Cardiac ventricle fibroblast (primary cell): ENCODE results near the gene CLPX. TPM values are rescaled to one million over a fixed set of nuclear protein-coding genes. Genes with fewer than 3 reads are reported as not detected.

Experiments used
- total RNA-seq: library from RNA; depleted of rRNA; stranded (reverse); fragments of >200 nt; gene quantifications from 2 replicates; pipeline ENCODE4 v1.2.3, GENCODE V29; 2015

The CLPX gene
- 24.2 and 33.9 TPM in 2 replicates for total RNA-seq

GRCh38 chr15:65184868-65185717 is at the start of gene CLPX:
Gene CLPX, minus strand, starts transcription at chr15:65185342. Its CDS starts 189 bp downstream, at chr15:65185153.

GRCh38 chr15:65210770-65211481 is 25.8 kb upstream of the CLPX start, which contains the start of gene CILP:
Gene CILP, minus strand, starts transcription at chr15:65211473. Its CDS starts 1,718 bp downstream, at chr15:65209755.

GRCh38 chr15:65133548-65134200 is 51.5 kb downstream of the CLPX start, which contains the start of gene PDCD7:
Gene PDCD7, minus strand, starts transcription at chr15:65133808. Its CDS starts 27 bp downstream, at chr15:65133781.

GRCh38 chr15:65115086-65115485 is 70.1 kb downstream of the CLPX start, which contains the start of gene UBAP1L:
Gene UBAP1L, minus strand, starts transcription at chr15:65115200. Its CDS starts 8,985 bp downstream, at chr15:65106215.

Other genes starting within 250 kb of the CLPX start
- 69.1 and 69.5 TPM in 2 replicates for gene SPG21, start 195.4 kb downstream of the CLPX start, total RNA-seq
- gene MTFMT, start 155.7 kb downstream of the CLPX start, total RNA-seq = 16.2 and 21.5 TPM in 2 replicates
- not detected in 2 replicates for gene SLC51B, start 140.0 kb downstream of the CLPX start, total RNA-seq
- gene RASL12, start 117.4 kb downstream of the CLPX start, total RNA-seq = 6.7 and 8.1 TPM in 2 replicates
- gene KBTBD13, start 108.6 kb downstream of the CLPX start, total RNA-seq = not detected in 2 replicates
- gene UBAP1L, start 70.1 kb downstream of the CLPX start, total RNA-seq = 0.39 and 0.75 TPM in 2 replicates
- 21.8 and 30.0 TPM in 2 replicates for gene PDCD7, start 51.5 kb downstream of the CLPX start, total RNA-seq
- gene CILP, start 26.1 kb upstream of the CLPX start, total RNA-seq = 5.5 and 6.7 TPM in 2 replicates
- gene PARP16, start 101.5 kb upstream of the CLPX start, total RNA-seq = 4.0 and 5.2 TPM in 2 replicates
- gene RNU5A-1, start 110.7 kb upstream of the CLPX start, total RNA-seq = not detected in 2 replicates
- not detected in 2 replicates for gene RNU5B-1, start 119.3 kb upstream of the CLPX start, total RNA-seq
- gene IGDCC3, start 192.7 kb upstream of the CLPX start, total RNA-seq = not detected in 2 replicates
- gene IGDCC4, start 237.6 kb upstream of the CLPX start, total RNA-seq = 1.2 and 2.1 TPM in 2 replicates